Neural cell (in vitro differentiated cells): ENCODE results near the gene SENP2. TPM values are rescaled to one million over a fixed set of nuclear protein-coding genes. Genes with fewer than 3 reads are reported as not detected.

Experiments
- H2AFZ ChIP-seq: fragments of 200-600, 300-800 bp; sonication (generic), shearing (Covaris generic); 2 replicates; pipeline ENCODE4 v1.6.0; 2014; ENCODE audit warnings: low read depth, mild to moderate bottlenecking, antibody characterized with exemption, low read length, moderate library complexity
- H3F3A ChIP-seq: fragments of 200-600 bp; shearing (Covaris generic); 2 replicates; pipeline ENCODE4 v1.6.1; 2016; ENCODE audit warnings: mild to moderate bottlenecking, moderate library complexity, mixed read lengths, antibody characterized with exemption, low read length; ENCODE audit not compliant: insufficient read depth, poor library complexity, severe bottlenecking
- H3K27ac ChIP-seq: fragments of 200-600, 300-800 bp; sonication (generic), shearing (Covaris generic); 2 replicates; pipeline ENCODE4 v1.5.1; 2014; ENCODE audit warnings: mild to moderate bottlenecking, low read length, moderate library complexity
- H3K27me3 ChIP-seq: fragments of 300-800, 200-600 bp; sonication (generic), shearing (Covaris generic); 2 replicates; pipeline ENCODE4 v1.6.0; 2014; ENCODE audit warnings: mild to moderate bottlenecking, low read depth, low read length, moderate library complexity; ENCODE audit not compliant: insufficient read depth
- H3K36me3 ChIP-seq: fragments of 300-800, 200-600 bp; sonication (generic), shearing (Covaris generic); 2 replicates; pipeline ENCODE4 v1.5.1; 2014; ENCODE audit warnings: mild to moderate bottlenecking, antibody characterized with exemption, low read length, moderate library complexity; ENCODE audit not compliant: insufficient read depth
- H3K4me2 ChIP-seq: fragments of 300-800, 200-600 bp; sonication (generic), shearing (Covaris generic); 2 replicates; pipeline ENCODE4 v1.6.0; 2014; ENCODE audit warnings: mild to moderate bottlenecking, low read length
- H3K4me3 ChIP-seq: fragments of 300-800, 200-600 bp; sonication (generic), shearing (Covaris generic); 2 replicates; pipeline ENCODE4 v1.5.1; 2014; ENCODE audit warnings: mild to moderate bottlenecking, low read length, moderate library complexity
- H3K79me2 ChIP-seq: fragments of 200-600 bp; shearing (Covaris generic); replicated peaks from 2 replicates; pipeline ENCODE4 v1.6.0; 2014; ENCODE audit warnings: mild to moderate bottlenecking, low read length, moderate library complexity; ENCODE audit not compliant: insufficient read depth
- H3K9ac ChIP-seq: fragments of 300-800, 200-600 bp; sonication (generic), shearing (Covaris generic); 2 replicates; pipeline ENCODE4 v1.6.1; 2016; ENCODE audit warnings: mild to moderate bottlenecking, low read length, mixed read lengths
- H3K9me2 ChIP-seq: fragments of 200-600 bp; shearing (Covaris generic); 2 replicates; pipeline ENCODE4 v1.6.1; 2016; ENCODE audit warnings: mild to moderate bottlenecking, low read length, mixed read lengths; ENCODE audit not compliant: insufficient read depth
- H3K9me3 ChIP-seq: fragments of 200-600, 300-800 bp; sonication (generic), shearing (Covaris generic); 2 replicates; pipeline ENCODE4 v1.6.1; 2016; ENCODE audit warnings: mild to moderate bottlenecking, mixed run types, low read length, moderate library complexity, mixed read lengths
- H4K20me1 ChIP-seq: fragments of 200-600 bp; shearing (Covaris generic); 2 replicates; pipeline ENCODE4 v1.6.1; 2016; ENCODE audit warnings: mild to moderate bottlenecking, mixed run types; ENCODE audit not compliant: insufficient read depth
- EP300 ChIP-seq: fragments of 450-650 bp; conservative IDR thresholded peaks from 2 replicates; pipeline ENCODE4 v1.6.1; 2014; ENCODE audit warnings: antibody characterized with exemption, mild to moderate bottlenecking, moderate library complexity; ENCODE audit not compliant: poor library complexity, severe bottlenecking
- EZH2 ChIP-seq: fragments of 200-600, 300-800 bp; shearing (Covaris generic), sonication (generic); IDR thresholded peaks from 2 replicates; pipeline ENCODE4 v1.6.1; 2014; ENCODE audit warnings: antibody characterized with exemption, low read length, borderline replicate concordance, mild to moderate bottlenecking; ENCODE audit not compliant: insufficient read depth, poor library complexity, severe bottlenecking
- MXI1 ChIP-seq: fragments of 450-650 bp; conservative IDR thresholded peaks from 2 replicates; pipeline ENCODE4 v1.6.1; 2014; ENCODE audit warnings: antibody characterized with exemption, mild to moderate bottlenecking; ENCODE audit not compliant: poor library complexity, severe bottlenecking
- POLR2AphosphoS5 ChIP-seq: IDR thresholded peaks from 2 replicates; pipeline ENCODE4 v1.6.1; 2012
- RAD21 ChIP-seq: fragments of 450-650 bp; conservative IDR thresholded peaks from 2 replicates; pipeline ENCODE4 v1.6.1; 2014; ENCODE audit warnings: antibody characterized with exemption, mild to moderate bottlenecking, moderate library complexity
- REST ChIP-seq: IDR thresholded peaks from 2 replicates; pipeline ENCODE4 v1.6.1; 2012; ENCODE audit warnings: borderline replicate concordance
- SMC3 ChIP-seq: fragments of 450-650 bp; conservative IDR thresholded peaks from 2 replicates; pipeline ENCODE4 v1.6.1; 2014; ENCODE audit warnings: antibody characterized with exemption, mild to moderate bottlenecking, moderate library complexity; ENCODE audit not compliant: poor library complexity
- TAF1 ChIP-seq: IDR thresholded peaks from 2 replicates; pipeline ENCODE4 v1.6.1; 2012; ENCODE audit warnings: low read depth
- polyA plus RNA-seq: library from polyadenylated mRNA; depleted of rRNA; stranded (reverse); fragments of >200 nt; gene quantifications from 2 replicates; pipeline ENCODE4 v1.2.3, GENCODE V29; 2014
- TF ChIP-seq, protein P1 (sequence below): fragments of 450-650 bp; IDR thresholded peaks from 2 replicates; pipeline ENCODE4 v1.5.1; 2014; ENCODE audit warnings: antibody characterized with exemption, mild to moderate bottlenecking, moderate library complexity; ENCODE audit not compliant: poor library complexity, severe bottlenecking

The SENP2 gene
- polyA plus RNA-seq, 1 donor from 2014 or later = 40.1 TPM

GRCh38 chr3:185539934-185540333 lies 46.2 kb upstream of the SENP2 start:
- H4K20me1 ChIP-seq = no peaks in the 10 kb centered on the region
- no peak overlapping the region for H3K9ac ChIP-seq
- no peaks in the 10 kb centered on the region for H3K36me3 ChIP-seq
- H3K9me2 ChIP-seq = no peaks in the 10 kb centered on the region
- H2AFZ ChIP-seq = no peak overlapping the region
- TF ChIP-seq RAD21 (no peak), MXI1 (no peak), TAF1 (no peak)
- H3K27me3 ChIP-seq = no peaks in the 10 kb centered on the region
- no peaks in the 10 kb centered on the region for H3K79me2 ChIP-seq
- no peaks in the 10 kb centered on the region for H3F3A ChIP-seq
- H3K27ac ChIP-seq = no peak overlapping the region
- no peaks in the 10 kb centered on the region for H3K9me3 ChIP-seq
- no peak overlapping the region for H3K4me3 ChIP-seq
- H3K4me2 ChIP-seq = no peak overlapping the region

- no peak overlapping the region for H3K4me3 ChIP-seq
- no peaks in the 10 kb centered on the region for H3K9me3 ChIP-seq
- H3K9me2 ChIP-seq = no peaks in the 10 kb centered on the region
- TF ChIP-seq TAF1 (no peak), EZH2 (no peak), REST (no peak), EP300 (no peak), RAD21 (no peak), MXI1 (no peak), POLR2AphosphoS5 (no peak), SMC3 (no peak)
- TF ChIP-seq, protein P1, sequence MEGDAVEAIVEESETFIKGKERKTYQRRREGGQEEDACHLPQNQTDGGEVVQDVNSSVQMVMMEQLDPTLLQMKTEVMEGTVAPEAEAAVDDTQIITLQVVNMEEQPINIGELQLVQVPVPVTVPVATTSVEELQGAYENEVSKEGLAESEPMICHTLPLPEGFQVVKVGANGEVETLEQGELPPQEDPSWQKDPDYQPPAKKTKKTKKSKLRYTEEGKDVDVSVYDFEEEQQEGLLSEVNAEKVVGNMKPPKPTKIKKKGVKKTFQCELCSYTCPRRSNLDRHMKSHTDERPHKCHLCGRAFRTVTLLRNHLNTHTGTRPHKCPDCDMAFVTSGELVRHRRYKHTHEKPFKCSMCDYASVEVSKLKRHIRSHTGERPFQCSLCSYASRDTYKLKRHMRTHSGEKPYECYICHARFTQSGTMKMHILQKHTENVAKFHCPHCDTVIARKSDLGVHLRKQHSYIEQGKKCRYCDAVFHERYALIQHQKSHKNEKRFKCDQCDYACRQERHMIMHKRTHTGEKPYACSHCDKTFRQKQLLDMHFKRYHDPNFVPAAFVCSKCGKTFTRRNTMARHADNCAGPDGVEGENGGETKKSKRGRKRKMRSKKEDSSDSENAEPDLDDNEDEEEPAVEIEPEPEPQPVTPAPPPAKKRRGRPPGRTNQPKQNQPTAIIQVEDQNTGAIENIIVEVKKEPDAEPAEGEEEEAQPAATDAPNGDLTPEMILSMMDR = no peak
- no peaks in the 10 kb centered on the region for H3K36me3 ChIP-seq
- no peak overlapping the region for H3K4me2 ChIP-seq
- no peaks in the 10 kb centered on the region for H4K20me1 ChIP-seq
- H3K27me3 ChIP-seq = no peaks in the 10 kb centered on the region
- H2AFZ ChIP-seq = no peak overlapping the region
- H3K79me2 ChIP-seq = no peaks in the 10 kb centered on the region
- H3K27ac ChIP-seq = no peak overlapping the region
- H3F3A ChIP-seq = no peaks in the 10 kb centered on the region
- H3K9ac ChIP-seq = no peak overlapping the region
Measured at GRCh38 chr3:185540695-185541094, 45.4 kb upstream of the SENP2 start.

DNA sequence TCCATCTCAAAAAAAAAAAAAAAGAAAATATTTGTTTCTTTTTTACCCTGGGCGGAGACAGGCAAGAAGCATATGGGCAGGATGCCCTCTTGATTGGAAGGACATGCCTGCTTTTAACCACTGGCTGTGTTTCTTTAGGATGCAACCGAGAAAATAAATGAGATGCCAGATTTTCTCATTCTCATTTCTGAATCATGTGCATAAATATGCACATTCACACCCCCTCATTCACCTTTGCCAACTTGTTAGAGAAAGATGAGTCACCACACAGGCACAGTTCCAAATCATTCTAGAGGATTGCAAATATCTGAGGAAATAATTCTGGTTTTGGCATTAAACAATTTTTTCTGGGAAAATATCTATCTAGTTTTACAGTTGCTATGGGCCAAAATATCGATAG lies 37.0 kb upstream of the SENP2 start:
- TF ChIP-seq REST (no peak), SMC3 (no peak), TAF1 (no peak), EP300 (no peak), MXI1 (no peak), POLR2AphosphoS5 (no peak), EZH2 (no peak), RAD21 (no peak)
- TF ChIP-seq, protein P1 = no peak
- Histone ChIP-seq H3K9ac (no peak overlapping the region), H3F3A (no peaks in the 10 kb centered on the region), H3K9me2 (no peaks in the 10 kb centered on the region), H2AFZ (no peak overlapping the region), H3K27ac (no peak overlapping the region), H3K79me2 (no peaks in the 10 kb centered on the region), H3K4me3 (no peak overlapping the region), H4K20me1 (no peaks in the 10 kb centered on the region), H3K4me2 (no peak overlapping the region), H3K36me3 (no peaks in the 10 kb centered on the region), H3K27me3 (no peaks in the 10 kb centered on the region), H3K9me3 (no peaks in the 10 kb centered on the region)
